ENCODE results near the gene STAT4. TPM values are rescaled to one million over a fixed set of nuclear protein-coding genes. Genes with fewer than 3 reads are reported as not detected.
"Not testable (repeated sequence)": the region's sequence is repeated elsewhere in the genome, so short reads cannot be mapped to it uniquely, and the experiment has no call there.

Gene STAT4
- total RNA-seq, 1 donor from 2014 or later, result 0.13 TPM

GRCh38 chr2:190999058-190999457 lies 151.7 kb downstream of the STAT4 start:
- no peak for DNase-seq (ENCODE audit: low read depth, low spot score)

GRCh38 chr2:190997526-190998113 lies 153.2 kb downstream of the STAT4 start:
- no peak for DNase-seq (ENCODE audit: low read depth, low spot score)

GRCh38 chr2:190996947-190997346 lies 153.8 kb downstream of the STAT4 start:
- no peak for DNase-seq (ENCODE audit: low read depth, low spot score)

GRCh38 chr2:190996338-190996946 lies 154.4 kb downstream of the STAT4 start:
- DNase-seq (ENCODE audit: low read depth, low spot score), result no peak

- not testable (repeated sequence) for DNase-seq (ENCODE audit: low read depth, low spot score)
These were observed 155.5 kb downstream of the STAT4 start for GRCh38 chr2:190995315-190995714.

GRCh38 chr2:190994148-190994547 lies 156.6 kb downstream of the STAT4 start:
- DNase-seq (ENCODE audit: low read depth, low spot score), result no peak

- no peak for DNase-seq (ENCODE audit: low read depth, low spot score)
These were observed 157.5 kb downstream of the STAT4 start for GRCh38 chr2:190993292-190993643.

- no peak for DNase-seq (ENCODE audit: low read depth, low spot score)
These were observed 160.7 kb downstream of the STAT4 start for GRCh38 chr2:190990132-190990531.

GRCh38 chr2:190988910-190989309 lies 161.9 kb downstream of the STAT4 start:
- DNase-seq (ENCODE audit: low read depth, low spot score), result no peak

GRCh38 chr2:190987938-190988337 lies 162.9 kb downstream of the STAT4 start:
- no peak for DNase-seq (ENCODE audit: low read depth, low spot score)

- DNase-seq (ENCODE audit: low read depth, low spot score), result no peak
These were observed 163.7 kb downstream of the STAT4 start for GRCh38 chr2:190987116-190987515.

GRCh38 chr2:190986221-190986953 lies 164.4 kb downstream of the STAT4 start:
- DNase-seq (ENCODE audit: low read depth, low spot score), result no peak

- DNase-seq (ENCODE audit: low read depth, low spot score), result peak; percentile 90
These were observed 166.2 kb downstream of the STAT4 start for GRCh38 chr2:190984595-190984994.

- no peak for DNase-seq (ENCODE audit: low read depth, low spot score)
These were observed 168.3 kb downstream of the STAT4 start for GRCh38 chr2:190982262-190983034.

- DNase-seq (ENCODE audit: low read depth, low spot score), result no peak
These were observed 169.1 kb downstream of the STAT4 start for GRCh38 chr2:190981733-190982132.

GRCh38 chr2:190981333-190981732 lies 169.5 kb downstream of the STAT4 start:
- no peak for DNase-seq (ENCODE audit: low read depth, low spot score)

GRCh38 chr2:190980630-190981209 lies 170.1 kb downstream of the STAT4 start:
- no peak for DNase-seq (ENCODE audit: low read depth, low spot score)

- peak; percentile 98 for DNase-seq (ENCODE audit: low read depth, low spot score)
These were observed 170.7 kb downstream of the STAT4 start for GRCh38 chr2:190979906-190980629.

Data from pulmonary artery endothelial cell (primary cell).